ENCODE measurements around the gene ATP7A. TPM values are rescaled to one million over a fixed set of nuclear protein-coding genes. Genes with fewer than 3 reads are reported as not detected.

Gene ATP7A
- total RNA-seq, 1 donor from 2014 or later = 15.0 TPM

DNA sequence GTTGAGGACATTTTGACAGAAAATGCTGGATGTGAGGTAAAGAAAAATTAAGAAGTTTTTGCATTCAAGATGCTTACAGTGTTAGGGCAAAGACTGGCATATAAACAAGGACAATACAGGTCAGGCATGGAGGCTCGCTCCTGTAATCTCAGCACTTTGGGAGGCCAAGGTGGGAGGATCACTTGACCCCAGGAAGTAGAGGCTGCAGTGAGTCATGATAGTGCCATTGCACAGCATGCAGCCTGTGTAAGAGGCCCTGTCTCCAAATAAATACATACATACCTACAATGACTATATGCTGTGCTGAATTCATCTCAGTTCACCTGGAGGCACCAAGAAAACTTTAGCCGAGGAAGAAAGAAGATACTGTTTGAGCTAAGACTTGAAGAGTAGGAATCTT is 17.6 kb upstream of the ATP7A start:
- Histone ChIP-seq H3K4me1 (ENCODE audit: insufficient read depth, low read length) (no peaks in the 10 kb centered on the region), H2AFZ (ENCODE audit: low read depth, low read length) (no peak overlapping the region), H3K36me3 (ENCODE audit: insufficient read depth, low read length) (no peaks in the 10 kb centered on the region), H3K4me2 (ENCODE audit: low read length) (peak overlapping the region; percentile 82), H3K9me3 (ENCODE audit: insufficient read depth, low read depth, low read length) (no peaks in the 10 kb centered on the region), H4K20me1 (ENCODE audit: insufficient read depth, low read length) (peaks cover 15% of the 10 kb centered on the region), H3K9ac (ENCODE audit: low read length) (no peak overlapping the region), H3K27ac (ENCODE audit: low read depth, low read length) (no peak overlapping the region), H3K4me3 (ENCODE audit: insufficient read depth, low read depth, low read length) (no peak overlapping the region), H3K27me3 (ENCODE audit: insufficient read depth, low read length) (no peaks in the 10 kb centered on the region), H3K79me2 (ENCODE audit: insufficient read depth, low read length) (peaks cover 64% of the 10 kb centered on the region)
- DNase-seq (ENCODE audit: low read depth) (no peak), FAIRE-seq (no peak)
- Mint-ChIP-seq H3K4me1 (ENCODE audit: low read depth, unreplicated experiment) (peaks cover 5% of the 10 kb centered on the region), H3K27me3 (ENCODE audit: low read depth, unreplicated experiment) (no peaks in the 10 kb centered on the region), H3K27ac (ENCODE audit: unreplicated experiment) (no peak overlapping the region), H3K36me3 (ENCODE audit: low read depth, unreplicated experiment) (no peaks in the 10 kb centered on the region), H3K4me3 (ENCODE audit: unreplicated experiment) (peak overlapping the region; percentile 67), H3K9me3 (ENCODE audit: unreplicated experiment) (no peaks in the 10 kb centered on the region)
- TF ChIP-seq EZH2 (IDR thresholded peaks at IDR 0.05; ENCODE audit: insufficient read depth, low read length) (no peak), CTCF (IDR thresholded peaks at IDR 0.05; ENCODE audit: insufficient read depth, low read depth, low read length) (no peak)

DNA sequence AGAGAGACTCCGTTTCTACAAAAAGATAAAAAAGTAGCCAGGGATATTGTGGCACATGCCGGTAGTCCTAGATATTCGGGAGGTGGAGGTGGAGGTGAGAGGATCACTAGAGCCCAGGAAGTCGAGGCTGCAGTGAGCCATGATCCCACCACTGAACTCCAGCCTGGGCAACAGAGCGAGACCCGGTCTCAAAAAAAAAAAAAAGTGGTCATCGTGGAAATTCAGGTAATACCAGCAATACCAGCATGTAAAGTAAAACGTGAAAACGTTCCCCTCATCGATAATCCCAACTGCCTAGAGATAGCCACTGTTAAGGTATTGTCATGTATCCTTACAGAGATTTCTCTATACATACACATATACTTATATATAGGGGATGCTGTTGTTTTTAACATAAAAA is 16.8 kb upstream of the ATP7A start:
- Histone ChIP-seq H3K27ac (ENCODE audit: low read depth, low read length) (no peak overlapping the region), H3K4me3 (ENCODE audit: insufficient read depth, low read depth, low read length) (peak overlapping the region; percentile 98), H4K20me1 (ENCODE audit: insufficient read depth, low read length) (peaks cover 15% of the 10 kb centered on the region), H3K79me2 (ENCODE audit: insufficient read depth, low read length) (peaks cover 57% of the 10 kb centered on the region), H3K9me3 (ENCODE audit: insufficient read depth, low read depth, low read length) (no peaks in the 10 kb centered on the region), H3K4me2 (ENCODE audit: low read length) (peak overlapping the region; percentile 82), H3K27me3 (ENCODE audit: insufficient read depth, low read length) (no peaks in the 10 kb centered on the region), H3K9ac (ENCODE audit: low read length) (no peak overlapping the region), H3K4me1 (ENCODE audit: insufficient read depth, low read length) (no peaks in the 10 kb centered on the region), H2AFZ (ENCODE audit: low read depth, low read length) (no peak overlapping the region), H3K36me3 (ENCODE audit: insufficient read depth, low read length) (no peaks in the 10 kb centered on the region)
- H3K27ac Mint-ChIP-seq (ENCODE audit: unreplicated experiment) = no peak overlapping the region
- no peaks in the 10 kb centered on the region for H3K9me3 Mint-ChIP-seq (ENCODE audit: unreplicated experiment)
- peak; percentile 49 for FAIRE-seq
- no peak for DNase-seq (ENCODE audit: low read depth)
- TF ChIP-seq CTCF (IDR thresholded peaks at IDR 0.05; ENCODE audit: insufficient read depth, low read depth, low read length) (no peak), EZH2 (IDR thresholded peaks at IDR 0.05; ENCODE audit: insufficient read depth, low read length) (no peak)
- H3K4me1 Mint-ChIP-seq (ENCODE audit: low read depth, unreplicated experiment) = peaks cover 5% of the 10 kb centered on the region
- H3K27me3 Mint-ChIP-seq (ENCODE audit: low read depth, unreplicated experiment) = no peaks in the 10 kb centered on the region
- peak overlapping the region; percentile 96 for H3K4me3 Mint-ChIP-seq (ENCODE audit: unreplicated experiment)
- H3K36me3 Mint-ChIP-seq (ENCODE audit: low read depth, unreplicated experiment) = no peaks in the 10 kb centered on the region

Measured in astrocyte (in vitro differentiated cells and primary cell).